ENCODE results near the gene NKAIN2.

Gene NKAIN2

DNA sequence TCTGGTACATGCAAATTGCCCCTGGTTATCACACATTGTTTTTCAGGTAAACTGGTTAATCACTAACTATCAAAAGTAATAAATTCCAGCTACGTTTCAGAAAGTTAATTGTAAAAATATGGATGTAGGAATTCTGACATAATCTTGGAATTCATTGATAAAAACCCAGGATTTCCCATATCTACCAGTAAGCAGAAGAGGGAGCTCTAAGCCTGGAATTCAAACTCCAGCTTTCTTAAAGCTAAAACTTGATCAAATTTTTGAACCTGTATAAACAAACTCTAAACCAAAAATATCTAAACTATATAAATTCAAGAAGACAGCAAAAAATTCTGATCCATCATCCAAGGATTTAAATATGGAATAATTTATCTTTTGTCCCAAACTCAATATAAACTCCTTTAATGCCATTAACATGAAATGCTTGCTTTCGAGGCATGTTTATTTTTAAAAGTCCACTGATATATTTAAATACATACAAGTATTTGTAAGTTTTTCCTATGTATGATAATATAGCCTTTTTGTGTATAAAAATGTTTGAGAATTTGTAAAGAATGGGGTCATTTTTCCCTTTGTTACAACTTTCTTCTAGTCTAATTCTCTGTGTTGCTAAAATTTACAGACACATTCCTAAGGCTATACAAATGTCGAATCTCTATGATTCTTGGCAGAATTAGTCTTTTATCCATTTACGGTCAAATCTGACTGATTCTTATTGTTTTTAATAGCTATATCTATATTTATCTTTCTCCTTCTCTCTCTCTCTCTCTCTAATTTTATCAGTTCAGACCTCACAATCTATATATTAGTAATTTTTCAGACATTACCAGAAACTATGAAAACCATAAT lies 1067.2 kb downstream of the NKAIN2 start:
- DNase-seq = no peak

DNA sequence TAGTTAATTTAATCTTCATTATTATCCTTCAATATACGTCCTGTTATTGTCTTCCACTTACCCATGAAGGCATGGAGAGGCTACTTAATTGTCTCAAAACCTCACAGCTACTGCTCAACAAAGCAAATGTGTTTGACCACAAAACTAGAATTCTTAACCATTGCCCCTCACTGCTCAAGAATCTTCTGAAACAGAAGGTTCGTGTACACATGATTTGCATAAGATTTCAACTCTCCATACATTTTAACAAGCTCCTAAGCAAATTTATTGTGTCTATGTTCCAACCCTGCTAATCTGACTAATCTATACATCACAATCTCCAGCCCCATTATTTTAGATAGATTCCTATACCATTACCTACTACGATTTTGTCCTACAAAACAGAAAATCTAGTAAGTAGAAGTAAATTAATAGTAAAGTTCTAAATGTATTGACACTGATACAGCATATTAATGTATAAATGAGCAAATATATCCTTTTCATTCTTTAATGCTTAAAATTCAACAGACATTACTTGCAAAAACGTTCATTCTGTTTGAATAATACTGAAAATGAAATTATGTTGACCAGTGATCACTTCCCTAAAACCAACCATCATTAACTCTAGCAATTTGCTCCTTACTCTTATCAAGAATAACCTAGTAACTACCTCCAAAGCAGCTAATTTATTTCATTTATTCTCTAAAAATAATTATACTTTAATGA lies 1068.8 kb downstream of the NKAIN2 start:
- no peak for DNase-seq

DNA sequence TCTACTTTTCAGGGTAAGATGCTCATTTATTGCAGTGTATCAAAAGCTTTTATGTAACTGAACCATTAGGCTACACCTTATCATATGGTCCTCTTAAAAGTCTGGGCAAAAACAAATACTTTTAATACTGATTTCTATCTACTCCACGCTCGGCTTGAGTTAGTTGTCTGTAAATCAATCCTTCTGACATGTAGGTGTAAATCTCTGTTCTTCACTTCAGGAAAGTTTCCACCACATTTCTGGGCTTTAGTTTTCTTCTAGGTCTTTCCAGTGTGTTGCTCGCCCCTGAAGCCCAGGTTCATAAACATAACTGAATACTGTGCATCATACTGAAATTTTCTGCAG lies 1069.4 kb downstream of the NKAIN2 start:
- DNase-seq = no peak

Measured in NCI-H1436 (cell line).